A549 (cell line): Measurements from ENCODE around the gene ATG4B.

Experiments used
- POLR2A ChIP-seq: IDR thresholded peaks from 2 replicates; pipeline ENCODE4 v1.6.1; 2012; ENCODE audit warnings: mild to moderate bottlenecking, low read length
- TF ChIP-seq, protein P1 (sequence below): fragments of 200-600 bp; sonication (generic); IDR thresholded peaks from 2 replicates; pipeline ENCODE4 v1.6.1; 2016; ENCODE audit warnings: antibody characterized with exemption, mild to moderate bottlenecking, moderate library complexity
- TF ChIP-seq, protein P2 (sequence below): fragments of 450-650 bp; IDR thresholded peaks from 2 replicates; pipeline ENCODE4 v1.6.1; 2014; ENCODE audit warnings: antibody characterized with exemption

DNA sequence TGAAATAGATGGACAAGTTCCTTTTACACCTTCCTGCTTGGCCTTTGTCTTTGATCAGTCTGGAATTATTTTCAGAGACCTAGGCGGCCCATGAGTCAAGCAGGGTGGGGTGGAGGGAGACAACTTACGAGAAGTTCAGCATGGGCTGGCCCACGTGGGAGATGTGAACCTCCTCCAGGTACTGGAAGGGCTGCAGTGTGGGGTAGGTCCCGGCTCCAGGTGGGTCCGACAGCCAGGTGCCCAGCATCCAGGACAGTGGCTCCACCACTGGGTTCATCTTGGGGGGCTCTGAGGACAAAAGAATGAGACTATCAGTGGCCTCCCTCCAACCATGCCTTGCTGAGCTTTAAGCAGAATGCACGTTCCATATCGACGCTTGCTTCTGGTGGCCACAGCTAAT is 31.3 kb upstream of the ATG4B start:
- TF ChIP-seq, protein P1, sequence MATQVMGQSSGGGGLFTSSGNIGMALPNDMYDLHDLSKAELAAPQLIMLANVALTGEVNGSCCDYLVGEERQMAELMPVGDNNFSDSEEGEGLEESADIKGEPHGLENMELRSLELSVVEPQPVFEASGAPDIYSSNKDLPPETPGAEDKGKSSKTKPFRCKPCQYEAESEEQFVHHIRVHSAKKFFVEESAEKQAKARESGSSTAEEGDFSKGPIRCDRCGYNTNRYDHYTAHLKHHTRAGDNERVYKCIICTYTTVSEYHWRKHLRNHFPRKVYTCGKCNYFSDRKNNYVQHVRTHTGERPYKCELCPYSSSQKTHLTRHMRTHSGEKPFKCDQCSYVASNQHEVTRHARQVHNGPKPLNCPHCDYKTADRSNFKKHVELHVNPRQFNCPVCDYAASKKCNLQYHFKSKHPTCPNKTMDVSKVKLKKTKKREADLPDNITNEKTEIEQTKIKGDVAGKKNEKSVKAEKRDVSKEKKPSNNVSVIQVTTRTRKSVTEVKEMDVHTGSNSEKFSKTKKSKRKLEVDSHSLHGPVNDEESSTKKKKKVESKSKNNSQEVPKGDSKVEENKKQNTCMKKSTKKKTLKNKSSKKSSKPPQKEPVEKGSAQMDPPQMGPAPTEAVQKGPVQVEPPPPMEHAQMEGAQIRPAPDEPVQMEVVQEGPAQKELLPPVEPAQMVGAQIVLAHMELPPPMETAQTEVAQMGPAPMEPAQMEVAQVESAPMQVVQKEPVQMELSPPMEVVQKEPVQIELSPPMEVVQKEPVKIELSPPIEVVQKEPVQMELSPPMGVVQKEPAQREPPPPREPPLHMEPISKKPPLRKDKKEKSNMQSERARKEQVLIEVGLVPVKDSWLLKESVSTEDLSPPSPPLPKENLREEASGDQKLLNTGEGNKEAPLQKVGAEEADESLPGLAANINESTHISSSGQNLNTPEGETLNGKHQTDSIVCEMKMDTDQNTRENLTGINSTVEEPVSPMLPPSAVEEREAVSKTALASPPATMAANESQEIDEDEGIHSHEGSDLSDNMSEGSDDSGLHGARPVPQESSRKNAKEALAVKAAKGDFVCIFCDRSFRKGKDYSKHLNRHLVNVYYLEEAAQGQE = no peak
- no peak for TF ChIP-seq POLR2A
- TF ChIP-seq, protein P2, sequence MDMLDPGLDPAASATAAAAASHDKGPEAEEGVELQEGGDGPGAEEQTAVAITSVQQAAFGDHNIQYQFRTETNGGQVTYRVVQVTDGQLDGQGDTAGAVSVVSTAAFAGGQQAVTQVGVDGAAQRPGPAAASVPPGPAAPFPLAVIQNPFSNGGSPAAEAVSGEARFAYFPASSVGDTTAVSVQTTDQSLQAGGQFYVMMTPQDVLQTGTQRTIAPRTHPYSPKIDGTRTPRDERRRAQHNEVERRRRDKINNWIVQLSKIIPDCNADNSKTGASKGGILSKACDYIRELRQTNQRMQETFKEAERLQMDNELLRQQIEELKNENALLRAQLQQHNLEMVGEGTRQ = no peak
